Mesenchymal stem cell (in vitro differentiated cells and primary cell): ENCODE data around the gene ECPAS.

Source experiments
- DNase-seq: peaks from one replicate; pipeline ENCODE4 v3.0.0-alpha.2; 2013
- H2AFZ ChIP-seq: one replicate; pipeline ENCODE4 v1.6.1; 2013; ENCODE audit warnings: low read depth, mild to moderate bottlenecking, control low read depth, inconsistent platforms, low read length, moderate library complexity
- H2AK5ac ChIP-seq: 2 replicates; pipeline ENCODE4 v1.6.1; 2013; ENCODE audit warnings: low read length, moderate library complexity, mild to moderate bottlenecking, inconsistent platforms; ENCODE audit not compliant: severe bottlenecking
- H2BK120ac ChIP-seq: one replicate; pipeline ENCODE4 v1.6.1; 2013; ENCODE audit warnings: low read depth, mild to moderate bottlenecking, inconsistent platforms, low read length, moderate library complexity
- H2BK12ac ChIP-seq, 2 experiments: one replicate each; pipeline ENCODE4 v1.6.1; 2013; ENCODE audit warnings: inconsistent platforms in 2 of 2, low read length in 2 of 2, mild to moderate bottlenecking in 2 of 2, moderate library complexity in 2 of 2, control low read depth in 1 of 2
- H2BK15ac ChIP-seq: one replicate; pipeline ENCODE4 v1.6.1; 2013; ENCODE audit warnings: mild to moderate bottlenecking, low read depth, inconsistent platforms; ENCODE audit not compliant: poor library complexity, severe bottlenecking
- H2BK5ac ChIP-seq: 2 replicates; pipeline ENCODE4 v1.6.1; 2013; ENCODE audit warnings: low read depth, mild to moderate bottlenecking, low read length, control low read depth, inconsistent platforms; ENCODE audit not compliant: poor library complexity, severe bottlenecking
- H3K14ac ChIP-seq, 2 experiments: one replicate each; pipeline ENCODE4 v1.6.1; 2013; ENCODE audit warnings: inconsistent platforms in 2 of 2, low read length in 2 of 2, control low read depth in 1 of 2, mild to moderate bottlenecking in 1 of 2, moderate library complexity in 1 of 2
- H3K18ac ChIP-seq, 2 experiments: one replicate each; pipeline ENCODE4 v1.6.1; 2013; ENCODE audit warnings: inconsistent platforms in 2 of 2, low read length in 2 of 2, control low read depth in 1 of 2, low read depth in 1 of 2, mild to moderate bottlenecking in 1 of 2
- H3K23ac ChIP-seq, 2 experiments: one replicate each; pipeline ENCODE4 v1.6.1; 2013; ENCODE audit warnings: inconsistent platforms in 2 of 2, low read length in 2 of 2, mild to moderate bottlenecking in 2 of 2, moderate library complexity in 2 of 2, control low read depth in 1 of 2
- H3K27ac ChIP-seq: 2 replicates; pipeline ENCODE4 v1.5.1; 2013; ENCODE audit warnings: mild to moderate bottlenecking, moderate library complexity, low read length, control low read depth, inconsistent platforms; ENCODE audit not compliant: poor library complexity, severe bottlenecking
- H3K27me3 ChIP-seq, 2 experiments: 2 replicates each; pipeline versions ENCODE4 v1.6.1 to v1.7.0; 2013; ENCODE audit warnings: low read length in 2 of 2, mild to moderate bottlenecking in 2 of 2, moderate library complexity in 2 of 2, control low read depth in 1 of 2, inconsistent platforms in 1 of 2; ENCODE audit not compliant: control insufficient read depth in 1 of 2, insufficient read depth in 1 of 2
- H3K36me3 ChIP-seq, 2 experiments: 2 replicates each; pipeline versions ENCODE4 v1.6.1 to v1.7.0; 2013; ENCODE audit warnings: low read length in 2 of 2, control low read depth in 1 of 2, inconsistent platforms in 1 of 2, low read depth in 1 of 2, mild to moderate bottlenecking in 1 of 2; ENCODE audit not compliant: insufficient read depth in 2 of 2, control insufficient read depth in 1 of 2
- H3K4ac ChIP-seq, 2 experiments: one replicate each; pipeline ENCODE4 v1.6.1; 2013; ENCODE audit warnings: inconsistent platforms in 2 of 2, low read length in 2 of 2, mild to moderate bottlenecking in 2 of 2, moderate library complexity in 2 of 2, control low read depth in 1 of 2, low read depth in 1 of 2
- H3K4me1 ChIP-seq: 2 replicates; pipeline ENCODE4 v1.6.1; 2013; ENCODE audit warnings: low read depth, low read length, control low read depth; ENCODE audit not compliant: control insufficient read depth, insufficient read depth
- H3K4me2 ChIP-seq: 2 replicates; pipeline ENCODE4 v1.6.1; 2013; ENCODE audit warnings: low read length, mild to moderate bottlenecking, inconsistent platforms; ENCODE audit not compliant: poor library complexity, severe bottlenecking
- H3K4me3 ChIP-seq, 2 experiments: 2 replicates each; pipeline versions ENCODE4 v1.5.1 to v1.7.0; 2013; ENCODE audit warnings: low read length in 2 of 2, mild to moderate bottlenecking in 2 of 2, control low read depth in 1 of 2, low read depth in 1 of 2; ENCODE audit not compliant: insufficient read depth in 1 of 2
- H3K79me1 ChIP-seq: replicated peaks from 2 replicates; pipeline ENCODE4 v1.6.1; 2013; ENCODE audit warnings: mild to moderate bottlenecking, control low read depth, low read length, inconsistent platforms; ENCODE audit not compliant: poor library complexity, severe bottlenecking
- H3K9ac ChIP-seq: 2 replicates; pipeline ENCODE4 v1.7.0; 2013; ENCODE audit warnings: mild to moderate bottlenecking, low read length, moderate library complexity
- H3K9me3 ChIP-seq: 2 replicates; pipeline ENCODE4 v1.7.0; 2013; ENCODE audit warnings: mild to moderate bottlenecking, low read length; ENCODE audit not compliant: control insufficient read depth
- H4K8ac ChIP-seq: one replicate; pipeline ENCODE4 v1.6.1; 2013; ENCODE audit warnings: inconsistent platforms, mild to moderate bottlenecking, low read length, moderate library complexity
- H4K91ac ChIP-seq: one replicate; pipeline ENCODE4 v1.6.1; 2013; ENCODE audit warnings: mild to moderate bottlenecking, low read length, inconsistent platforms
- WGBS: methylation state at CpG from one replicate; pipeline ENCODE4 v1.1.7; 2013; ENCODE audit warnings: mixed read lengths; 5-methylcytosine and 5-hydroxymethylcytosine counted together

ECPAS gene

GRCh38 chr9:111527347-111527746 lies 43.2 kb upstream of the ECPAS start:
- Histone ChIP-seq H3K79me1 (peaks cover 2% of the 10 kb centered on the region), H3K27me3 (peaks cover 0 to 8% of the 10 kb centered on the region in 2 experiments), H2BK12ac (no peak overlapping the region), H3K36me3 (peaks cover 11 to 19% of the 10 kb centered on the region in 2 experiments), H3K4me1 (peaks cover 6% of the 10 kb centered on the region), H3K4me2 (no peak overlapping the region), H2BK5ac (no peak overlapping the region), H3K14ac (no peak overlapping the region), H3K18ac (no peak overlapping the region), H2BK120ac (no peak overlapping the region), H2AK5ac (no peak overlapping the region), H3K4ac (no peak overlapping the region), H2BK15ac (no peak overlapping the region), H2AFZ (no peak overlapping the region), H3K27ac (no peak overlapping the region), H3K9ac (no peak overlapping the region), H3K4me3 (no peak overlapping the region), H3K9me3 (peaks cover 22% of the 10 kb centered on the region), H3K23ac (no peak overlapping the region), H4K8ac (no peak overlapping the region), H4K91ac (no peak overlapping the region)
- WGBS: 87% methylated on average over 2 of the region's 2 CpGs
- no peak for DNase-seq

DNA sequence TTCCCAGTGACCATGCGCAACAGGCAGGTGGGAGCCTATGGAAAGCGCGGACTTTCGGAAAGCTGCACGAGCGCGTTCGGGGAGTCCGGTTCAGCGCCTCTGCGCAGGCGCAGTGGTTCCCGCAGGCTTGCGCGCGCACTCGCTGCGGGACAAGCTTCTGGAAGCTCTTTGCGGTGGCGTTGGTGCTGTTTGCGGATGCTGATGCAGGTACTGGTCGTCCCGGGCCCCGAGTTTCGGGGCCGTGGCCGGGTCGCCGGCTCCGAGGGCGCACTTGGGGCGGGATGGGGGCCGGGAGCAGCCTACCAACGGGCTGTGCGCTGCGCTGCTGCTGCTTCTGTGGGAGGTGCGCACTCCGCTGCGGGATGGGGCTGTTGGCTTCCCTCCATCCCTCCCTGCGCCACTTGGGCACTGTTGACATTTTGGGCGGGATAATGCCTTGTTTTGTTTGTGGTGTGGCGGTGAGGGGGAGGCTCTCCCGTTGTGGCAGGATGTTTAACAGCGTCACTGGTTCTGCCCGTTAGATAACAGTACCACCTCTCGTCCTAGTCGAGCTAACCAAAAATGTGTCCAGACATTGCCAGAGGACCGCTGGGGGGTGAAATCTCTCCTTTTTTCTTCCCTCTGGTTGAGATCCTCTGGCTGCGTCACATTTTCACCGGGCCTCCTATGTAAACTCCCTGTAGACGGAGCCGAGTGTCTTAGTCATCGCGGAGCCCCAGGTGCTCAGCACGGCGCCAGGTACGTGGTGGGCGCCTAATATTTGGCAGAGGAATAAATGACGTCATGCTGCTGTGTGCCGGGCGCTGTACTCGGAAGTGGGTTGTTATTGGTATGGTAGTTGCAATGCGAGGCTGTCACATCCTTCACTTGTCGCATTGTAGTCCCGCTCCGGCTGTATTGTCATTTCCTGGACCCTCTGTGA lies 41.1 kb upstream of the ECPAS start, which contains the start of gene ZNF483:
ZNF483 (plus strand) TSS at position 124 of the 922 bp plus-strand sequence. CDS start 2,217 bp downstream, outside the sequence.
- peaks cover 2% of the 10 kb centered on the region for H3K79me1 ChIP-seq
- H3K4ac ChIP-seq: no peak within 1 kb of the TSS
- H4K8ac ChIP-seq: peak within 1 kb of the TSS; percentile 93
- H2BK12ac ChIP-seq: no peak within 1 kb of the TSS
- H3K9me3 ChIP-seq: peaks cover 7% of the 10 kb centered on the region
- peak within 1 kb of the TSS; percentile 76 to 96 for H3K4me3 ChIP-seq
- H3K27ac ChIP-seq: no peak within 1 kb of the TSS
- no peak within 1 kb of the TSS for H2BK120ac ChIP-seq
- DNase-seq: peak; percentile 75
- H3K4me1 ChIP-seq: peaks cover 6% of the 10 kb centered on the region
- no peak within 1 kb of the TSS for H2BK5ac ChIP-seq
- no peak within 1 kb of the TSS for H2BK15ac ChIP-seq
- WGBS: 1% methylated on average over 64 of the region's 66 CpGs
- H4K91ac ChIP-seq: peak within 1 kb of the TSS; percentile 90
- H3K36me3 ChIP-seq: peaks cover 3 to 17% of the 10 kb centered on the region in 2 experiments
- H3K9ac ChIP-seq: peak within 1 kb of the TSS; percentile 93
- peak within 1 kb of the TSS; percentile 91 for H3K4me2 ChIP-seq
- peak within 1 kb of the TSS; percentile 16 to 89 for H3K18ac ChIP-seq
- peaks cover 0 to 8% of the 10 kb centered on the region in 2 experiments for H3K27me3 ChIP-seq
- H3K14ac ChIP-seq: no peak within 1 kb of the TSS
- no peak within 1 kb of the TSS for H2AK5ac ChIP-seq
- no peak within 1 kb of the TSS for H3K23ac ChIP-seq
- H2AFZ ChIP-seq: peak within 1 kb of the TSS; percentile 48

- Histone ChIP-seq H2AK5ac (no peak overlapping the region), H4K91ac (no peak overlapping the region), H4K8ac (no peak overlapping the region), H2BK120ac (no peak overlapping the region), H3K14ac (no peak overlapping the region), H3K23ac (no peak overlapping the region), H3K9ac (peak overlapping the region; percentile 93), H3K4me1 (peaks cover 6% of the 10 kb centered on the region), H3K27ac (no peak overlapping the region), H3K4me2 (peak overlapping the region; percentile 91), H3K36me3 (peaks cover 0 to 13% of the 10 kb centered on the region in 2 experiments), H2AFZ (no peak overlapping the region), H3K4ac (no peak overlapping the region), H2BK5ac (no peak overlapping the region), H2BK15ac (no peak overlapping the region), H2BK12ac (no peak overlapping the region), H3K4me3 (peak overlapping the region; percentile 76 to 96), H3K79me1 (no peaks in the 10 kb centered on the region), H3K27me3 (peaks cover 0 to 8% of the 10 kb centered on the region in 2 experiments), H3K18ac (no peak overlapping the region), H3K9me3 (peaks cover 4% of the 10 kb centered on the region)
- no peak for DNase-seq
- 34% methylated on average over 7 of the region's 7 CpGs for WGBS
Observed at GRCh38 chr9:111524731-111525055, 40.5 kb upstream of the ECPAS start.

DNA sequence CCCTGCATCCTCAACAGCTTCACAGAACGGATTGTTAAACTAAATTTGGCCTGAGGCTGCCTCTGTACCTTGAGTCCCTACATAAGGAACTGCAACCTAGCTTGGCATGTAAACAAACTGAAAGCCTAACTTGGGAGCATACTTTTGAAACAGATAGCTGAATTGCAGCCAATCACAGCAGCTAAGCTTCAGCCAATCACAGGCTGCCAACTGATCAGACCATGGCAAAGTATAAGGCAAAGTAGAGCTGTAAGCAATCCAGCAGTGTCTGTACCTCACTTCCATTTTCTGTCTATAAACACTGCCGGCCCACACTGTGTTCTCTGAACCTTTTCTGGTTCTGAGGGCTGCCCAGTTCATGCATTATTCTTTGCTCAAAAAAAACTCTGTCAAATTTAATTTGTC lies 31.9 kb upstream of the ECPAS start:
- H2BK15ac ChIP-seq: no peak overlapping the region
- no peak overlapping the region for H3K4me3 ChIP-seq
- WGBS: 78% methylated on average over 2 of the region's 2 CpGs
- no peaks in the 10 kb centered on the region for H3K4me1 ChIP-seq
- H3K27ac ChIP-seq: no peak overlapping the region
- no peak overlapping the region for H3K4me2 ChIP-seq
- no peaks in the 10 kb centered on the region for H3K79me1 ChIP-seq
- H2AFZ ChIP-seq: no peak overlapping the region
- no peak overlapping the region for H3K18ac ChIP-seq
- H2AK5ac ChIP-seq: no peak overlapping the region
- H3K36me3 ChIP-seq: no peaks in the 10 kb centered on the region
- no peak overlapping the region for H2BK12ac ChIP-seq
- H4K91ac ChIP-seq: no peak overlapping the region
- H4K8ac ChIP-seq: no peak overlapping the region
- H3K4ac ChIP-seq: no peak overlapping the region
- peaks cover 0 to 4% of the 10 kb centered on the region in 2 experiments for H3K27me3 ChIP-seq
- H3K14ac ChIP-seq: no peak overlapping the region
- no peak for DNase-seq
- no peak overlapping the region for H3K23ac ChIP-seq
- H2BK5ac ChIP-seq: no peak overlapping the region
- no peak overlapping the region for H3K9ac ChIP-seq
- H2BK120ac ChIP-seq: no peak overlapping the region
- peaks cover 3% of the 10 kb centered on the region for H3K9me3 ChIP-seq
